KOPT-K1 (cell line): ENCODE data around the gene ADAMTS14.

Experiments used
- H3K27ac ChIP-seq: fragments of 200-600 bp; sonication (generic); 2 replicates; pipeline ENCODE4 v1.5.1; 2016; ENCODE audit warnings: antibody characterized with exemption, mild to moderate bottlenecking, low read depth, low read length; ENCODE audit not compliant: poor library complexity, severe bottlenecking
- H3K36me3 ChIP-seq: fragments of 200-600 bp; sonication (generic); 2 replicates; pipeline ENCODE4 v1.5.1; 2017; ENCODE audit warnings: antibody characterized with exemption, mild to moderate bottlenecking, low read length, moderate library complexity; ENCODE audit not compliant: insufficient read depth
- H3K9me3 ChIP-seq: fragments of 200-600 bp; sonication (generic); 2 replicates; pipeline ENCODE4 v1.5.1; 2017; ENCODE audit warnings: antibody characterized with exemption, low read length, mild to moderate bottlenecking; ENCODE audit not compliant: insufficient read depth, poor library complexity, severe bottlenecking

Gene ADAMTS14

GRCh38 chr10:70677620-70678249, 5.4 kb downstream of the ADAMTS14 start:
- H3K27ac ChIP-seq: no peak overlapping the region
- H3K36me3 ChIP-seq: no peaks in the 10 kb centered on the region
- no peaks in the 10 kb centered on the region for H3K9me3 ChIP-seq

- no peaks in the 10 kb centered on the region for H3K9me3 ChIP-seq
- H3K36me3 ChIP-seq: no peaks in the 10 kb centered on the region
- no peak overlapping the region for H3K27ac ChIP-seq
Observed at GRCh38 chr10:70678250-70678635, 5.9 kb downstream of the ADAMTS14 start.

- H3K36me3 ChIP-seq: no peaks in the 10 kb centered on the region
- H3K27ac ChIP-seq: no peak overlapping the region
- H3K9me3 ChIP-seq: no peaks in the 10 kb centered on the region
Observed at GRCh38 chr10:70678757-70679489, 6.6 kb downstream of the ADAMTS14 start.

- no peaks in the 10 kb centered on the region for H3K36me3 ChIP-seq
- no peak overlapping the region for H3K27ac ChIP-seq
- H3K9me3 ChIP-seq: no peaks in the 10 kb centered on the region
Observed at GRCh38 chr10:70679498-70679897, 7.2 kb downstream of the ADAMTS14 start.

GRCh38 chr10:70680899-70681730, 8.8 kb downstream of the ADAMTS14 start:
- Histone ChIP-seq H3K9me3 (no peaks in the 10 kb centered on the region), H3K36me3 (no peaks in the 10 kb centered on the region), H3K27ac (no peak overlapping the region)

GRCh38 chr10:70681731-70682005, 9.4 kb downstream of the ADAMTS14 start:
- Histone ChIP-seq H3K9me3 (no peaks in the 10 kb centered on the region), H3K27ac (no peak overlapping the region), H3K36me3 (no peaks in the 10 kb centered on the region)

GRCh38 chr10:70682920-70683600, 10.8 kb downstream of the ADAMTS14 start:
- no peaks in the 10 kb centered on the region for H3K9me3 ChIP-seq
- no peaks in the 10 kb centered on the region for H3K36me3 ChIP-seq
- no peak overlapping the region for H3K27ac ChIP-seq

GRCh38 chr10:70683601-70683934, 11.3 kb downstream of the ADAMTS14 start:
- H3K36me3 ChIP-seq: no peaks in the 10 kb centered on the region
- no peak overlapping the region for H3K27ac ChIP-seq
- no peaks in the 10 kb centered on the region for H3K9me3 ChIP-seq

- Histone ChIP-seq H3K36me3 (no peaks in the 10 kb centered on the region), H3K9me3 (no peaks in the 10 kb centered on the region), H3K27ac (no peak overlapping the region)
Observed at GRCh38 chr10:70683940-70684339, 11.6 kb downstream of the ADAMTS14 start.

GRCh38 chr10:70684374-70684773, 12.1 kb downstream of the ADAMTS14 start:
- Histone ChIP-seq H3K36me3 (no peaks in the 10 kb centered on the region), H3K9me3 (no peaks in the 10 kb centered on the region), H3K27ac (no peak overlapping the region)

- Histone ChIP-seq H3K27ac (no peak overlapping the region), H3K9me3 (no peaks in the 10 kb centered on the region), H3K36me3 (no peaks in the 10 kb centered on the region)
Observed at GRCh38 chr10:70684839-70685454, 12.6 kb downstream of the ADAMTS14 start.

GRCh38 chr10:70685455-70685911, 13.2 kb downstream of the ADAMTS14 start:
- H3K27ac ChIP-seq: no peak overlapping the region
- H3K36me3 ChIP-seq: no peaks in the 10 kb centered on the region
- H3K9me3 ChIP-seq: no peaks in the 10 kb centered on the region

- Histone ChIP-seq H3K9me3 (no peaks in the 10 kb centered on the region), H3K27ac (no peak overlapping the region), H3K36me3 (no peaks in the 10 kb centered on the region)
Observed at GRCh38 chr10:70688828-70689227, 16.5 kb downstream of the ADAMTS14 start.

GRCh38 chr10:70689661-70690060, 17.4 kb downstream of the ADAMTS14 start:
- no peaks in the 10 kb centered on the region for H3K36me3 ChIP-seq
- H3K9me3 ChIP-seq: no peaks in the 10 kb centered on the region
- no peak overlapping the region for H3K27ac ChIP-seq

GRCh38 chr10:70690589-70690988, 18.3 kb downstream of the ADAMTS14 start:
- Histone ChIP-seq H3K27ac (no peak overlapping the region), H3K36me3 (no peaks in the 10 kb centered on the region), H3K9me3 (no peaks in the 10 kb centered on the region)
